Epithelial cell of esophagus (primary cell): ENCODE results near the gene CPED1.

ENCODE experiments used
- DNase-seq: peaks from one replicate; pipeline ENCODE4 v3.0.0; 2010; ENCODE audit warnings: low read depth
- H3K4me3 ChIP-seq: 2 replicates; pipeline ENCODE4 v1.5.1; 2011; ENCODE audit warnings: mild to moderate bottlenecking, low read length, control low read depth
- TF ChIP-seq, protein P1 (sequence below): IDR thresholded peaks from 2 replicates; pipeline ENCODE4 v1.5.1; 2011; ENCODE audit warnings: low read depth, mild to moderate bottlenecking, low read length, control low read depth, inconsistent platforms; ENCODE audit not compliant: insufficient read depth; ENCODE audit errors: missing control alignments

Gene CPED1

GRCh38 chr7:121042195-121042594, 53.7 kb downstream of the CPED1 start:
- no peak overlapping the region for H3K4me3 ChIP-seq
- no peak for DNase-seq
- TF ChIP-seq, protein P1, sequence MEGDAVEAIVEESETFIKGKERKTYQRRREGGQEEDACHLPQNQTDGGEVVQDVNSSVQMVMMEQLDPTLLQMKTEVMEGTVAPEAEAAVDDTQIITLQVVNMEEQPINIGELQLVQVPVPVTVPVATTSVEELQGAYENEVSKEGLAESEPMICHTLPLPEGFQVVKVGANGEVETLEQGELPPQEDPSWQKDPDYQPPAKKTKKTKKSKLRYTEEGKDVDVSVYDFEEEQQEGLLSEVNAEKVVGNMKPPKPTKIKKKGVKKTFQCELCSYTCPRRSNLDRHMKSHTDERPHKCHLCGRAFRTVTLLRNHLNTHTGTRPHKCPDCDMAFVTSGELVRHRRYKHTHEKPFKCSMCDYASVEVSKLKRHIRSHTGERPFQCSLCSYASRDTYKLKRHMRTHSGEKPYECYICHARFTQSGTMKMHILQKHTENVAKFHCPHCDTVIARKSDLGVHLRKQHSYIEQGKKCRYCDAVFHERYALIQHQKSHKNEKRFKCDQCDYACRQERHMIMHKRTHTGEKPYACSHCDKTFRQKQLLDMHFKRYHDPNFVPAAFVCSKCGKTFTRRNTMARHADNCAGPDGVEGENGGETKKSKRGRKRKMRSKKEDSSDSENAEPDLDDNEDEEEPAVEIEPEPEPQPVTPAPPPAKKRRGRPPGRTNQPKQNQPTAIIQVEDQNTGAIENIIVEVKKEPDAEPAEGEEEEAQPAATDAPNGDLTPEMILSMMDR, result no peak

GRCh38 chr7:121042899-121043298, 54.4 kb downstream of the CPED1 start:
- H3K4me3 ChIP-seq, result no peak overlapping the region
- DNase-seq, result no peak
- TF ChIP-seq, protein P1, result no peak

GRCh38 chr7:121043314-121044234, 55.1 kb downstream of the CPED1 start:
- H3K4me3 ChIP-seq, result no peak overlapping the region
- TF ChIP-seq, protein P1, result no peak
- no peak for DNase-seq

GRCh38 chr7:121045090-121045489, 56.6 kb downstream of the CPED1 start:
- no peak for DNase-seq
- TF ChIP-seq, protein P1, result no peak
- no peak overlapping the region for H3K4me3 ChIP-seq

DNA sequence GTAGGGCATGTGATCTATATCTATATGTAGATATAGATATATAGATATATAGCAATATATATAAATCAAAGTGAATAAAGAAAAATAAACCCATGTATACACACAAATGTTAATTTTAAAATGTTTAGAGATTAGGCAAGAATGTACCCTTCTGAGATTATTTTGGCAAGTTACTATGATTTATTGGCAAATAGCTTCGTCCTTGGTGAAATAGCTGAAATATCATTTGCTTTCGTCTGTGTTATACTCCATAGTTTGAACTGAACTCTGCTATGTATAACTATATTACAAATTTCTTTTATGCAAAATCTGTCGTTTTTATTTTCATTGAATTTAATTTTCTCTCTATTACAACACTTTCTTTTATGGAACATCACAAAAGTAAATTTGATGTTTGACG, 57.5 kb downstream of the CPED1 start:
- TF ChIP-seq, protein P1, result no peak
- DNase-seq, result no peak
- H3K4me3 ChIP-seq, result no peak overlapping the region

- H3K4me3 ChIP-seq, result no peak overlapping the region
- TF ChIP-seq, protein P1, result no peak
- DNase-seq, result no peak
These were observed 58.5 kb downstream of the CPED1 start for GRCh38 chr7:121046893-121047468.

- no peak for DNase-seq
- TF ChIP-seq, protein P1, result no peak
- no peak overlapping the region for H3K4me3 ChIP-seq
These were observed 59.7 kb downstream of the CPED1 start for GRCh38 chr7:121048195-121048594.
